Measurements from ENCODE around the gene GINS2. TPM values are rescaled to one million over a fixed set of nuclear protein-coding genes. Genes with fewer than 3 reads are reported as not detected.

The GINS2 gene
- total and polyA plus RNA-seq, 2 experiments from 2014 or later, result 8.9 to 26.5 TPM

- peaks cover 51% of the 10 kb centered on the region for H3K4me1 ChIP-seq (ENCODE audit: low read depth)
- H3K4me3 ChIP-seq, result no peak overlapping the region
- no peak for TF ChIP-seq CTCF (IDR thresholded peaks at IDR 0.05; ENCODE audit: low read depth, low read length)
- no peaks in the 10 kb centered on the region for H3K9me3 ChIP-seq (ENCODE audit: low read depth)
- no peaks in the 10 kb centered on the region for H3K36me3 ChIP-seq
- no peak for DNase-seq (ENCODE audit: low read depth in 1 of 2, low spot score in 1 of 2)
- no peaks in the 10 kb centered on the region for H3K27me3 ChIP-seq
- H3K27ac ChIP-seq, result peak overlapping the region; percentile 97
These were observed 60.1 kb downstream of the GINS2 start for GRCh38 chr16:85628645-85629044.

- DNase-seq (ENCODE audit: low read depth in 1 of 2, low spot score in 1 of 2), result no peak
- Histone ChIP-seq H3K27ac (peak overlapping the region; percentile 97), H3K36me3 (no peaks in the 10 kb centered on the region), H3K9me3 (ENCODE audit: low read depth) (no peaks in the 10 kb centered on the region), H3K27me3 (no peaks in the 10 kb centered on the region), H3K4me3 (peak overlapping the region; percentile 6), H3K4me1 (ENCODE audit: low read depth) (peaks cover 51% of the 10 kb centered on the region)
- no peak for TF ChIP-seq CTCF (IDR thresholded peaks at IDR 0.05; ENCODE audit: low read depth, low read length)
These were observed 60.5 kb downstream of the GINS2 start for GRCh38 chr16:85628265-85628556.

GRCh38 chr16:85627526-85628264, 61.1 kb downstream of the GINS2 start:
- Histone ChIP-seq H3K4me1 (ENCODE audit: low read depth) (peaks cover 53% of the 10 kb centered on the region), H3K36me3 (no peaks in the 10 kb centered on the region), H3K9me3 (ENCODE audit: low read depth) (no peaks in the 10 kb centered on the region), H3K4me3 (peak overlapping the region; percentile 6), H3K27me3 (no peaks in the 10 kb centered on the region), H3K27ac (peak overlapping the region; percentile 97)
- TF ChIP-seq CTCF (IDR thresholded peaks at IDR 0.05; ENCODE audit: low read depth, low read length), result no peak
- DNase-seq (ENCODE audit: low read depth in 1 of 2, low spot score in 1 of 2), result peak in 1 of 2 donors; percentile 88

- Histone ChIP-seq H3K36me3 (no peaks in the 10 kb centered on the region), H3K4me3 (no peak overlapping the region), H3K9me3 (ENCODE audit: low read depth) (no peaks in the 10 kb centered on the region), H3K27me3 (no peaks in the 10 kb centered on the region), H3K4me1 (ENCODE audit: low read depth) (peaks cover 50% of the 10 kb centered on the region), H3K27ac (peak overlapping the region; percentile 97)
- no peak for TF ChIP-seq CTCF (IDR thresholded peaks at IDR 0.05; ENCODE audit: low read depth, low read length)
- no peak for DNase-seq (ENCODE audit: low read depth in 1 of 2, low spot score in 1 of 2)
These were observed 61.7 kb downstream of the GINS2 start for GRCh38 chr16:85627089-85627488.

Other genes with a start within 250 kb of the GINS2 start
- 89.4 and 174 TPM in 2 replicates for gene GSE1, start 75.6 kb downstream of the GINS2 start, total RNA-seq
- gene GSE1, start 75.6 kb downstream of the GINS2 start, polyA plus RNA-seq, result 48.8 and 64.9 TPM in 2 replicates
- gene C16orf74, start 62.1 kb upstream of the GINS2 start, total RNA-seq, result 30.9 and 49.7 TPM in 2 replicates
- 37.9 and 46.8 TPM in 2 replicates for gene C16orf74, start 62.1 kb upstream of the GINS2 start, polyA plus RNA-seq
- gene EMC8, start 110.6 kb upstream of the GINS2 start, total RNA-seq, result 42.8 and 48.3 TPM in 2 replicates
- 45.2 and 54.8 TPM in 2 replicates for gene EMC8, start 110.6 kb upstream of the GINS2 start, polyA plus RNA-seq
- gene COX4I1, start 110.7 kb upstream of the GINS2 start, total RNA-seq, result 743 and 833 TPM in 2 replicates
- gene COX4I1, start 110.7 kb upstream of the GINS2 start, polyA plus RNA-seq, result 856 and 1,231 TPM in 2 replicates
- gene IRF8, start 210.2 kb upstream of the GINS2 start, total RNA-seq, result 6.3 and 12.8 TPM in 2 replicates
- gene IRF8, start 210.2 kb upstream of the GINS2 start, polyA plus RNA-seq, result 1.7 and 8.2 TPM in 2 replicates

Measured in cardiac muscle cell (in vitro differentiated cells and primary cell).